ENCODE results near the gene MED31. TPM values are rescaled to one million over a fixed set of nuclear protein-coding genes. Genes with fewer than 3 reads are reported as not detected.

Gene MED31
- total RNA-seq, 3 donors from 2014 or later (not counting 1 experiment from before 2014, with no cell fraction given) = 8.3 to 26.1 (median 19.1) TPM

DNA sequence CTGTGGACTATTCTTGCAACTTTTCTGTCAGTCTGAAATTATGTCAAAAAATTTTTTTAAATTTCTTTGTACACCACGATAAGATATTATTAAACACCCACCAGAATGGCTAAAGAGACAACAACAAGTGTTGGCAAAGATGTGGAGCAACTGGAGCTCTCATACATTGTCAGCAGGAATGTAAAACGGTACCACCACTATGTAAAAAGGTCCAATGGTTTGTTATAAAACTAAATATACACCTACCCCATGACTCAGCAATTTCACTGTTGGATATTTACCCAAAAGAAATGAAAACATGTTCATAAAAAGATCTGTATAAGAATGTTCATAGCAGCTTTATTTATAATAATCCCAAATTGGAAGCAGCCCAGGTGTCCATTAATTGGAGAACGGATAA is 18.1 kb downstream of the MED31 start:
- no peaks in the 10 kb centered on the region for H3K9me3 ChIP-seq (ENCODE audit: control insufficient read depth, insufficient read depth, low read length)
- Mint-ChIP-seq H3K27me3 (ENCODE audit: low read depth in 2 of 2) (no peaks in the 10 kb centered on the region), H3K9me3 (no peaks in the 10 kb centered on the region), H3K36me3 (peaks cover 22% of the 10 kb centered on the region), H3K27ac (no peak overlapping the region), H3K4me3 (no peak overlapping the region), H3K4me1 (peaks cover 15 to 19% of the 10 kb centered on the region in 2 donors)
- intact Hi-C loops (cut with micrococcal nuclease) = no loop called here
- WGBS (ENCODE audit: insufficient coverage) = 100% methylated on average over 2 of the region's 3 CpGs
- H3K4me3 ChIP-seq (ENCODE audit: low read length) = no peak overlapping the region
- H3K27ac ChIP-seq (ENCODE audit: low read length) = no peak overlapping the region
- no peak for DNase-seq
- H3K27me3 ChIP-seq (ENCODE audit: control insufficient read depth, insufficient read depth, low read length) = no peaks in the 10 kb centered on the region
- TF ChIP-seq, protein P1, sequence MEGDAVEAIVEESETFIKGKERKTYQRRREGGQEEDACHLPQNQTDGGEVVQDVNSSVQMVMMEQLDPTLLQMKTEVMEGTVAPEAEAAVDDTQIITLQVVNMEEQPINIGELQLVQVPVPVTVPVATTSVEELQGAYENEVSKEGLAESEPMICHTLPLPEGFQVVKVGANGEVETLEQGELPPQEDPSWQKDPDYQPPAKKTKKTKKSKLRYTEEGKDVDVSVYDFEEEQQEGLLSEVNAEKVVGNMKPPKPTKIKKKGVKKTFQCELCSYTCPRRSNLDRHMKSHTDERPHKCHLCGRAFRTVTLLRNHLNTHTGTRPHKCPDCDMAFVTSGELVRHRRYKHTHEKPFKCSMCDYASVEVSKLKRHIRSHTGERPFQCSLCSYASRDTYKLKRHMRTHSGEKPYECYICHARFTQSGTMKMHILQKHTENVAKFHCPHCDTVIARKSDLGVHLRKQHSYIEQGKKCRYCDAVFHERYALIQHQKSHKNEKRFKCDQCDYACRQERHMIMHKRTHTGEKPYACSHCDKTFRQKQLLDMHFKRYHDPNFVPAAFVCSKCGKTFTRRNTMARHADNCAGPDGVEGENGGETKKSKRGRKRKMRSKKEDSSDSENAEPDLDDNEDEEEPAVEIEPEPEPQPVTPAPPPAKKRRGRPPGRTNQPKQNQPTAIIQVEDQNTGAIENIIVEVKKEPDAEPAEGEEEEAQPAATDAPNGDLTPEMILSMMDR (IDR thresholded peaks at IDR 0.05) = no peak
- no peak for ATAC-seq
- H3K36me3 ChIP-seq (ENCODE audit: control insufficient read depth, insufficient read depth, low read length) = peaks cover 31% of the 10 kb centered on the region
- peaks cover 4% of the 10 kb centered on the region for H3K4me1 ChIP-seq (ENCODE audit: control insufficient read depth, insufficient read depth, low read length)

DNA sequence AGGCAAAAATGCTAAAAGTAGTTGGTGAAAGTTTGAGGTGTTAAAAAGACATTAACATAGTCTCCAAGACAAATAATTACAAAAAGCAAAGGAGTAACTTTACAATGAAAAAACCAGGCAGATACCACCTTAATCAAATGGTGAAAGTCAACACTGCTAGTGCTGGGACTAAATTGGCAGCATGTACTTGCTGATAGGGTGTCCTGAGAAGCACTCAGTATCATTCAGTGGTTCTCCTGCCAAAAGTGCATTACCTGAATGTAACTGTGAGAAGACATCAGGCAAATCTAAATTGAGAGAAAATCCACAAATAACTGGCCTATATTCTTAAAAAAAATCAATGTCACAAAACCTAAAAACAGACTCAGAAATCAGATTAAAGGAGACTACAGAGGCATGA is 18.9 kb downstream of the MED31 start:
- peaks cover 37% of the 10 kb centered on the region for H3K36me3 ChIP-seq (ENCODE audit: control insufficient read depth, insufficient read depth, low read length)

DNA sequence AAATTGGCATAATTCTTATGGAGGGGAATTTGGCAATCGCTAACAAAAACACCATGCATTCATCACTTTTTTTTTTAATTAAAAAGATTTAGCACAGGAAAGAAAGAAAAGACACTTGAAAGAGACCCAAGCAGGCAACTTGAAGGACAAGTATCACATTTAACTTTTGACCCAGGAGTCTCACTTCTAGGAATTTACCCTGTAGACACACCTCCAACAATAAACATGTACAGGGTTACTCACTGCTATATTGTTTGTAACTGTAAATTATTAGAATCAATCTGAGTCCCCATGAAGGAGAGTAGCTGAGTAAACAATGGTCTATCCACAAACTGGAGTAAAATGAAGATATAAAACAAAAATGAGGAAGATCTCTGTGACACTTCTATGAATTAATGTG is 21.0 kb downstream of the MED31 start:
- TF ChIP-seq, protein P1 (IDR thresholded peaks at IDR 0.05) = no peak
- H3K9me3 ChIP-seq (ENCODE audit: control insufficient read depth, insufficient read depth, low read length) = no peaks in the 10 kb centered on the region

More for the DNA sequence above, 18.9 kb downstream of the MED31 start:
- Mint-ChIP-seq H3K27ac (no peak overlapping the region), H3K4me3 (no peak overlapping the region), H3K36me3 (peaks cover 29% of the 10 kb centered on the region), H3K9me3 (no peaks in the 10 kb centered on the region), H3K4me1 (peaks cover 15 to 20% of the 10 kb centered on the region in 2 donors), H3K27me3 (ENCODE audit: low read depth in 2 of 2) (no peaks in the 10 kb centered on the region)
- Histone ChIP-seq H3K27ac (ENCODE audit: low read length) (no peak overlapping the region), H3K9me3 (ENCODE audit: control insufficient read depth, insufficient read depth, low read length) (no peaks in the 10 kb centered on the region), H3K27me3 (ENCODE audit: control insufficient read depth, insufficient read depth, low read length) (no peaks in the 10 kb centered on the region), H3K4me3 (ENCODE audit: low read length) (no peak overlapping the region), H3K4me1 (ENCODE audit: control insufficient read depth, insufficient read depth, low read length) (no peaks in the 10 kb centered on the region)
- intact Hi-C loops (cut with micrococcal nuclease) = no loop called here
- TF ChIP-seq, protein P1 (IDR thresholded peaks at IDR 0.05) = no peak
- no peak for DNase-seq
- ATAC-seq = no peak

DNA sequence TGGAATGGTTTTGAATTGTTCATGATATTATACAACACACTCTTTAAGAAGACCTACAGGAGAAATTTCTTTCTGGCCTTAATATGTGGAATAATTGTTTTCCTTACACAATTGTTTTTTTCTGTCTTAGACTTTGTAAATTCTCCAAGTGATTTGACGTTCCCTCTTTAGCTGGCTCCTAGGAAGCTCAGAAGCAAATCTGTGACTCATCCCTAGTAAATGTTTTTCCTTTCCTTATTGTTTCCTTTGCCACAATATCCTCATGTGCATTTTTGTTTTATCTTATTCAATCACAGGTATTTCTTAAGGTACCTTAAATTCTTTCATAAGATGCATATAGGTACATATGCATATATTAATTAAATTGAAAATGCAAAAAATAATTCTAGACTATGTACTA is 24.4 kb downstream of the MED31 start:
- Mint-ChIP-seq H3K9me3 (no peaks in the 10 kb centered on the region), H3K4me3 (no peak overlapping the region), H3K36me3 (peaks cover 16% of the 10 kb centered on the region), H3K27me3 (ENCODE audit: low read depth in 2 of 2) (no peaks in the 10 kb centered on the region), H3K4me1 (peaks cover 7 to 16% of the 10 kb centered on the region in 2 donors), H3K27ac (no peak overlapping the region)
- H3K36me3 ChIP-seq (ENCODE audit: control insufficient read depth, insufficient read depth, low read length) = peaks cover 41% of the 10 kb centered on the region
- ATAC-seq (no peak), DNase-seq (no peak)
- 100% methylated on average over 1 of the region's 1 CpG for WGBS (ENCODE audit: insufficient coverage)
- no peaks in the 10 kb centered on the region for H3K4me1 ChIP-seq (ENCODE audit: control insufficient read depth, insufficient read depth, low read length)
- H3K27ac ChIP-seq (ENCODE audit: low read length) = no peak overlapping the region
- H3K4me3 ChIP-seq (ENCODE audit: low read length) = no peak overlapping the region
- intact Hi-C loops (cut with micrococcal nuclease) = no loop called here
- H3K9me3 ChIP-seq (ENCODE audit: control insufficient read depth, insufficient read depth, low read length) = no peaks in the 10 kb centered on the region
- no peaks in the 10 kb centered on the region for H3K27me3 ChIP-seq (ENCODE audit: control insufficient read depth, insufficient read depth, low read length)
- TF ChIP-seq, protein P1 (IDR thresholded peaks at IDR 0.05) = no peak

More for the DNA sequence above, 21.0 kb downstream of the MED31 start:
- ATAC-seq (no peak), DNase-seq (no peak)
- H3K36me3 ChIP-seq (ENCODE audit: control insufficient read depth, insufficient read depth, low read length) = peaks cover 44% of the 10 kb centered on the region
- peaks cover 29% of the 10 kb centered on the region for H3K36me3 Mint-ChIP-seq
- no peaks in the 10 kb centered on the region for H3K27me3 ChIP-seq (ENCODE audit: control insufficient read depth, insufficient read depth, low read length)
- H3K4me3 ChIP-seq (ENCODE audit: low read length) = no peak overlapping the region
- intact Hi-C loops (cut with micrococcal nuclease) = no loop called here
- no peak overlapping the region for H3K27ac Mint-ChIP-seq
- no peaks in the 10 kb centered on the region for H3K27me3 Mint-ChIP-seq (ENCODE audit: low read depth in 2 of 2)
- WGBS (ENCODE audit: insufficient coverage) = no CpG with 5 or more reads among the region's 1 CpG
- no peaks in the 10 kb centered on the region for H3K9me3 Mint-ChIP-seq
- H3K4me1 ChIP-seq (ENCODE audit: control insufficient read depth, insufficient read depth, low read length) = no peaks in the 10 kb centered on the region
- H3K4me3 Mint-ChIP-seq = no peak overlapping the region
- no peak overlapping the region for H3K27ac ChIP-seq (ENCODE audit: low read length)
- peaks cover 7 to 16% of the 10 kb centered on the region in 2 donors for H3K4me1 Mint-ChIP-seq

Measured in natural killer cell (primary cell).